HG03159 (cell line): ENCODE results near the gene GP1BB.
"Not testable (repeated sequence)": the region's sequence is repeated elsewhere in the genome, so short reads cannot be mapped to it uniquely, and the experiment has no call there.

Experiments
- ATAC-seq: cut with Tn5 transposase; IDR thresholded peaks from one replicate; pipeline ENCODE4 v1.9.1; 2021; ENCODE audit warnings: mild to moderate bottlenecking, moderate library complexity; ENCODE audit not compliant: unreplicated experiment

GP1BB gene

DNA sequence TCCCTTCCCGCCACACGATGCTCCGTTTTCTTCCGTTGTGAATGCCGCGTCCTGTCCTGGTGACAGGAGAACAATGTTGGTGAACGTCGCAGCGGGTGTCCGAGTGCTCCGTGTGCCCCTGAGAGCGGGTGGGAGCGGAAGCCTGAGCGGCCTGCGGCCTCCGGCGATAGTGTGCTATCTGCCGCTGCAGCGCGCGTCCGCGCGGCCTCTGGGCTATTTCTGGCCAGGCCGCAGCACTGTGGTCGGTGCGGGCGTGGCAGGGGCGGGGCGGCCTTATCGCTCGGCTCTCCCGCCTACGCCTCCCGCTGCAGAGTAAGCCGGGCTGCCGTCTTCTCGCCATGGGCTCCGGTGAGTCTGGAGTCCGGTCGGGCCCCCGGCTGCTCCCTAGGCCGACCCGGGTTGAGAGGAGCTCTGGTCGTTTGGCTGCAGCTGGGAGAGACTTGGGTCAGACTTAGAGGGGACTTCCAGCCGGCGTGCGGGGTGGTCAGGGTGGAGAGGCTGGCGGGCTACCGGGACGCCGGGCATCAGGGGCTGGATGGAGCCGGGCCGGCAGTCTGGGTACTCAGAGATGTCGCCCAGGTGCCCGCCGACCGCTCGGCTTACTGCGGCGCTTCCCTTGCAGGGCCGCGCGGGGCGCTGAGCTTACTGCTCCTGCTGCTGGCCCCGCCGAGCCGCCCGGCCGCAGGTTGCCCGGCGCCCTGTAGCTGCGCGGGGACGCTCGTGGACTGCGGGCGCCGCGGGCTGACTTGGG, at the start of gene GP1BB:
GP1BB (plus strand) TSS at position 308 of the 751 bp plus-strand sequence; CDS start at position 339, 31 bp downstream.
- ATAC-seq, result no peak

DNA sequence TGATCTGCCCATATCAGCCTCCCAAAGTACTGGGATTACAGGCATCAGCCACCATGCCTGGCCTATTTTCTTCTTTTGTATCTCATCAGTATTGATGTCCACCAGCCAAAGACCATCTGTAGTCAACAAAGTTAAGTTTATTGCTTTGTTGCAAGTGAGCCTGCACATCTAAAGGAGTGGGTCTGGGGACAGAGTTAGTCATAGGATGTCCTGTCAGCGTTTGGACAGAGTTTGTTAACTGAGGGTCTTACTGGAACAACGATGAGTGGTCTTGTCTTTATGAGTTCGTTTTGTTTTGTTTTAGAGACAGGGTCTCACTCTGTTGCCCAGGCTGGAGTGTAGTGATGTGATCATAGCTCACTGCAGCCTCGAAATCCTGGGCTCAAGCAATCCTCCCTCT, 49.7 kb upstream of the GP1BB start:
- ATAC-seq, result no peak

DNA sequence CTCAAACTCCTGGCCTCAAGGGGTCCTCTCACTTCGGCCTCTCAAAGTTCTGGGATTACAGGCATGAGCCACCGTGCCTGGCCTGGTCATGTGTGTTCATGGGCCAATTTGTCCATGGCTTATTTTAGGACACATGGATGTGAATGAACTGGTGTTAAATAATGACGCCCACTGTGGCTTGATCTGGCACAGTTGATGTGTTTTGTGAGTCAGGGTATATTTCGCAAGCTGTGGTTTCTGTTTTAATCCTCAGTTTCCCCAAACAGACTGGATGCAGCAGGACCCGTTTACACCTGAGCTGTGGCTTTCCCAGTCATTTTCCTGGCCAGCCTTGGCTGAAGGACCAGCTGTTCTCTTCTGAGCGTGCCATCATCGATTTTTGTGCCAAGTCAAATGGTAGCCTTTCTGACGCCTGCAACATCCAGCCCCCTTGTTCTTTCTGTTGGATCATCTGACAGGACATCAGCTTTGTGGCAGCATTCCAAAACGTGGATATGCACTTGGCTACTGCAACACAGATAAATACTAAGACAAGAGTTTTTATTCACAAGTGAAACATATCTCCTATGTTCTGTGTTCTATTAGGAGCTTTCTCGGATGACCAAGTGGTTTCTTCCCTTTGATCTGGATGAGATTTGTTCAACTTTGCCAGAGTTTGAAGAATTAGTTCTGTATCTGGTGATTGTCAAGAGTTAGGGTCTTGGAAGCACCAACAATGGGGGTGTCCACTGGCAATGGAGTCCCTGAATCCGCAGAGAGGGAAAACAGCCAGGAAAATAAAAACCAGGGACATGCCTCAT, 49.0 kb upstream of the GP1BB start:
- no peak for ATAC-seq

DNA sequence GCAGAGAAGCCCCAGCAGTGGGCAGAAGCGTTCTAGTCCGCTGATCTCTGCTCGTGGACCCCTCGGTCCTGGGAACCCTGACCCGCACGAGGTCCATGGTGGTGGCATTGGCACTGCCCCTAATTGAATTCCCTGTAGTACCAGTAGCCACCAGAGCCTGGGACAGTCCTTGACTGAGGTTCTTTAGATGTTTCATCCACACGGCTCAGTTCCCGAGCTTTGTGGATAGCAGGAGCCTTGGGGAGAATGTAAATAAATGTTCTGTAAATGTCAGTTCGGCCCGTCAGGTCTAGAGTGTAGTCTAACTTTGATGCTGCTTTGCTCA, 48.4 kb upstream of the GP1BB start:
- ATAC-seq, result no peak

DNA sequence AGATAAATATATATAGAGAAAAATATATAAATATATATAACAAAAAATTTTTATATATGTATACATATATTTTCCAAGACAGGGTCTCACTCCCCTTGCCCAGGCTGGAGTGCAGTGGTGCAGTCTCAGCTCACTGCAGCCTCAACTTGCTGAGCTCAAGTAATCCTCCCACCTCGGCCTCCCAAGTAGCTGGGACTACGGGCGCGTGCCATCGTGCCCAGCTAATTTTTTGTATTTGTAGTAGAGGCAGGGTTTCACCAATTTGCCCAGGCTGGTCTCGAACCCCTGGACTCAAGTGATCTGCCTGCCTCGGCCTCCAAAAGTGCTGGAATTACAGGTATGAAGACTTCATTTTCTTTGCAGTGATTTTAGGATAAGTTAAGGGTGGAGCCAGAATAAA, 47.9 kb upstream of the GP1BB start:
- no peak for ATAC-seq

DNA sequence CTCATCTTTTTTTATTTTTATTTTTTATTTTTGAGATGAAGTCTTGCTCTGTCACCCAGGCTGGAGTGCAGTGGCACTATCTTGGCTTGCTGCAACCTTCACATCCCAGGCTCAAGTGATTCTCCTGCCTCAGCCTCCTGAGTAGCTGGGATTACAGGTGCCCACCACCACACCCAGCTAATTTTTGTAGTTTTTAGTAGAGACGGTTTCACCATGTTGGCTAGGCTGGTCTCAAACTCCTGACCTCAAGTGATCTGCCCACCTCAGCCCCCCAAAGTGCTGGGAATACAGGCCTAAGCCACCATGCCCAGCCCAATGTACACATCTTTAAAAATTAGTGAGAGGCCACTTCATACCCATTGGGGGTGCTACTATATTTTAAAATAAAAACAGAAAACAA, 46.9 kb upstream of the GP1BB start:
- ATAC-seq, result not testable (repeated sequence)

DNA sequence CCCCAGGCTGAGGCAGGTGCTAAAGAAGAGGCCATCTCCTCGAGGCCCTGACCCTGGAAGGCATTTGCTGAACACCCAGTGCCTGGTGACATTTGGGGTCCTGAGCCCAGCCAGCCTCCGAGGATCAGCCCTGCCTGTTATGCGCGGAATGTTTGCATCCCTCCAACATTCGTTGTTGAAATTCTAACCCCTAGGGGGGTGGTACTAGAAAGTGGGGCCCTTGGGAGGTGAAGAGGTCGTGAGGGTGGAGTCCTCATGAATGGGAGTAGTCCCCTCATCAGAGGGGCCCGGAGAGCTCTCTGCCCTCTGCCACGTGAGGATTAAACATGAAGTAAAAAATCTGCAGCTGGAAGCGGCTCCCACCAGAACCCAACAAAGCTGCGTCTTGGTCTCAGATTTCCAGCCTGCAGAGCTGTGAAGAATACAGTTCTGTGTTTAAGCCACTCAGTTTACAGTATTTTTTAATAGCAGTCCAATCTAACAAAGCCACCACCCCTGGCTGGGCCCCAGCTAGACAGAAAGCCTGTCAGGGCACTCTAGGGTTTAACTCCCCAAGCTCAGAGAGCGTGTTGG, 44.3 kb upstream of the GP1BB start:
- no peak for ATAC-seq

DNA sequence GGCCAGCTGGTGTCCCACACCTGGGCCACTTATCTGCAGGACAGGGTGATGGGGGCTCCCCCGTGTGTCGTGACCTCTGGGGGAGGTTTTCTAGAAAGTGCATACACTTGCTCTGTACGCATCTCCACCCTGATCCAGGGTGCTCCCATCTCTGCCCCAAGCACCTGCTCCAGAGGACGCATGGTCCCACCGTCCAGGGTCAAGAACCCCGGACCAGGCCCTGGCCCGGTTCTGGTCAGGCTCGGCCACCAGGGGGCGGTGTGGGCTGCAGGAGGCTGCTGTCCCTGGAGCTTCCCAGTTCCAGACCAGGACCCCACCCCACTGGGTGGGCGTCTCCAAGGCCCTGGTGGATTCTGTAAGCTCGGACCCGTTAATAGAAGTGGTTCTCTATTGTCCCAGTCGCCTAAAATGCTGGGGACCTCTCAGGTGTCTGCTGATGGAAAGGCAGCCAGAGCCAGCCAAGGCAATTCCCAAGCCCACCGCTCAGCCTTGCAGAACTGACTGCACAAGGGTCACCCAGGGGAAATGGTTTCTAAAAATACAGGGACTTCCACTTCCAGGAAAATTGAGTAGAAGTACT, 43.7 kb upstream of the GP1BB start:
- no peak for ATAC-seq

DNA sequence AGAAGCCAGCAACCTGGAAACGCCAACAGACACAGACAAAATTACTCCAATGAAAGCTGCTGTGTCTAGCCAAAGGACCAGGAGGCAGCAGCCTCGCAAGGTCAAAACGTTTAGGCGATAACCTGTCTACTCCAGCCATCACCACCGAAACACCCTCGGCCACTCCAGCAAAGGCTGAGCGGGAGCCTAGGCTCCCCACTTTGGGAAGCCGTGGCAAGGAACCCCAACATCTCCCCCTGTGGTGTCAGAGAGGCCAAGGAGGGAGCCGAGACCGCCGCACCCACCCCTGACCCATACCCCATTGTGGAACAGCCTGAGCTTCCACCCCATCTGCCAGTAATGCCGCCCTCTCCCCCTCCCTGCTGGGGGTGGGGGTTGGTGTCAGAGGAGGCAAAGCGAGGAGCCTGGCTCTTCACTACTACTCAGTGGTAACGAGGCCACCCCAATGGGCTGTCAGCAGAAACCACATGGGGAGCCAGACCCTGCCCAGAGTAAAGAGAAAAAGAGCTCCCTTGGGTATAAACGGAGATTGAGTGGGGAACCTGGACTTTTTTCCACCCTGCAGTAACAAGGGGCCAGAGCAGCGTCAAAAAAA, 43.0 kb upstream of the GP1BB start:
- ATAC-seq, result no peak

DNA sequence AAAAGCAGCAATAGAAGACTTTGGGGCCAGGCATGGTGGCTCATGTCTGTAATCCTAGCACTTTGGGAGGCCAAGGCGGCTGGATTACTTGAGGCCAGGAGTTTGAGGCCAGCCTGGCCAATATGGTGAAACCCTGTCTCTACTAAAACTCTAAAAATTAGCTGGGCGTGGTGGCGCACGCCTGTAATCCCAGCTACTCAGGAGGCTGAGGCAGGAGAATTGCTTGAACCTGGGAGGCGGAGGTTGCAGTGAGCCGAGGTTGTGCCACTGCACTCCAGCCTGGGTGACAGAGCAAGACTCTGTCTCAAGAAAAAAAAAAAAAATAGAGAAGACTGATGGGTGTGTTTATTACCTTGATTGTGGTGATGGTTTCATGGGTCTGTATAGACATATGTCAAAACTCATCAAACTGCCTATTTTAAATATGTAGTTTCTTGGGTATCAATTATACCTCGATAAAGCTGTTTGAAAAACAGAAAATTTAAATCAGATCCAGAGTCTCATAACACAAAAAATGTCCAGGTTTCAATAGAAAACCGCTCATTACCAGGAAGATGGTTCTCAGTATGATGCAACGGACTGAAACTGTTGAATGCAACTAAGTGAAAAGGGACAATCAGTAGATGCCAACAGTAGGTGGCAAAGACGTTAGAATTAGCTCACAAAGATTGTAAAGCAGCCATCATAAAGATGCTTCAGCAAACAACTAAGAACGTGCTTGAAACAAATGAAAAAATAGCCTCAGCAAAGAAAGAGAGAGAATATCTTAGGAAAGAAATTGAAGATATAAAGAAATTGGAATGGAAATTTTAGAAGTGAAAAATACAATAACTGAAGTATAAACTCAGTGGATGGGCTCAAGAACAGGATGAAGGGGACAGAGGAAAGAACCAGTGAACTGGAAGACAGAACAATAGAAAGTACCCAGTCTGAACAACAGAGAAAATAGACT, 42.2 kb upstream of the GP1BB start:
- ATAC-seq, result no peak

DNA sequence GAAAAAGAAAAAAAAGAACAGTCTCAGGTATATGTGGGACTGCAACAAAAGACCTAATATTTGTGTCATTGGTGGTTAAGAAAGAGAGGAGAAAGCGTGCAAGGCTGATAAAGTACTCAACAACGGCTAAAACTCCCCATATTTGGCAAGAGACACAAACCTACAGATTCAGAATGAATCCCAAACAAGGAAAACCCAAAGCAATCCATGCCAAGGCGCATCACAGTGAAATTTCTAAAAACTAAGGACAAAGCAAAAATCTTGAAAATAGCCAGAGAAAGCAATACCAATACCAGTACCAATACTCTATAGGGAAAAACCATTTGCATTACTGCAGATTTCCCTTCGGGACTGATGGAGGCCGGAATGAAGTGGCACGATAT, 41.5 kb upstream of the GP1BB start:
- no peak for ATAC-seq

DNA sequence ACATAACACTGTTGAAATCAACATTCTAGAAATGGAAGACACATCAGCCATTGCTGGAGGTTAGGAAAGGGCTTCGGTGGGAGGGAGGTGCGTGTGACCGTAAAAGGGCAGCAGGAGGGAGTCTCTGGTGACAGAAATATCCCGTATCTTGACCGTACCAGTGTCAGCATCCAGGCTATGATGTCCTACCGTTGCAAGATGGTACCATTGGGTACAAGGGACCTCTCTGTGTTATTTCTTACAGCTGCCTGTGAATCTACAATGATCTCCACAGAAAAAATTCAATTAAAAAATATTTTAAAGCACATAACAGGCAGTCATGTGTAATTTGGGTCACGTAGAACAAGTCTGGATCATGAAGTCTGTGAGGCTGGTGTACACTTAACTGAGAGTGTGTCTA, 36.4 kb upstream of the GP1BB start:
- no peak for ATAC-seq

DNA sequence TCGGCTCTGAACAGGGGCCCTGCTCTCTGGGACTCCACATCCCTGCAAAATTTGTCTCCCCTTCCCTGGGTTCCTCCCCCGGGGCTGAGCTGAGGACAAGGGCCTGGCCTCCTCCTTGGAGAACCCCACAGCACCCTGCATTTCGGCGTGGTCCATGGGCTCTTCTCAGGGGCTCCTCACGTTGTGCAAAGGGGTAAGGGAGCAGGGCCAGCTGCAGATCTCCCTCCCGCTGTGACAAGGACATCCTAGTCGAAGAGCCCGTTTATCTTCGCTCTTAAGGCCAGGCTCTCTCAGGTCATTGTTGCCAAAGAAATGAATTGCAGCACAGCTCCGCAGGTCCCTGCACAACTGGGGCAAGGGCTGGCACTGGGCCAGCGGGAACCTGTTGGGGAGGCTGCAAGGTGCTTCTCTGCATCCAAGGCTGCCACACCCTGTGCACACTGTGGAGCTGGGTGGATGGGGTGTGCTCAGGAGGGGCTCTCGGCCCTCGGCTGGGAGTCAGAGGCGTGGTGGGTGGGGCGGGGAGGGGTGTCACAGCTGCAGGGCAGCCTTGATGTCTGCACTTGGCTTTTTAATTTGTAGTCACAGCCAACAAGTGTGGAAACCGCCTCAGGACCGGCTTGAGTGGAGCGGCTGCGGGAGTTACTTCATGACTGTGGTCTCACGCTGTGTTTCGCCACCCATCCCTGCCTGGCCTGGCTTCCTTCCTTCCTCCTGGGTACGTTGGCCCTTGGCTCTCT, 35.6 kb upstream of the GP1BB start:
- no peak for ATAC-seq

DNA sequence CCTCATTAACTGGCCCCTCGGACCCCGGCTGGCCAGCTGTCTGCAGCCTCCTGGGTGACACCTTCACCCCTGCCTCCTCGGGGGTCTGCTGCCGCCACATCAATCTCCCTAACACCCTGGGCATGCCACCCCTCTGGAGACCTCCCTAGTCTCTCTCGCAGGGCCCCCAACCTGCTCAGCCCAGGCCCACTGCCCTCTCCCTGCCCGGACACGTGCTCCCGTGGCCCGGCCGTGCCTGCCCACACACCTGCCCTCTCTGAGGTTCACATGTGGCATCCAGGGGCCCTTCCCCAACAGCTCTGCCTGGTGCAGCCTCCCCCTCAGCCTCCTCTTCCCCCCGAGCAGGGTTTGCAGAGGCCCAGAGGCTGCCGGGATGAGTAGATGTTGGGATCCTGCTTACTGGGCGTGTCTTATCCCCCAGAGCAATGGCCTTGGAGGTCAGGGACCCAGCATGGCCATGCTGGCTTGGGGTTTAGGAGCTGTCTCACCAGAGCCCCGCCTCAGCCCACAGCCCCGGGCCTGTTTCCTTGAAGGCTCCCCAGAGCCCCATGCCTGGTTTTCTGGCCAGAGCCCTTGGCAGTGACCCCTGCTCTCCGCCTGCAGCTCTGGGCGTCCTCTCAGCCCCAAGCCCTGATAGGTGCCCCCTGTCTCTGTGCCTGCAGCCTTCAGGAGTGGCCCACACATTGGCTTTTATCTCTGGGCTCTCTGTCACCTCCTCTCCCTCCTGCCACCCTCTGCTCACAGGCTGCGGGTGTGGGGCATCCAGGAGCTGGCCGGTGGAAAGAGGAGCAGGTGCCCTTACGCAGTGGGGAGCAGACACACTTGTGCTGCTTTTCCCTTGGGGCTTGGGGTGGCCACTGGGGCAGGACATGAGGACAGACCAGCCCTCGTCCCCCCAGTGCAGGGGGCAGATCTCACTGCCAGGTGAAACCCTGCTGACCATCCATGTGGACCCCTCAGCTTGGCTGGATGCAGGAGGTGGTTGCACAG, 34.7 kb upstream of the GP1BB start:
- no peak for ATAC-seq

DNA sequence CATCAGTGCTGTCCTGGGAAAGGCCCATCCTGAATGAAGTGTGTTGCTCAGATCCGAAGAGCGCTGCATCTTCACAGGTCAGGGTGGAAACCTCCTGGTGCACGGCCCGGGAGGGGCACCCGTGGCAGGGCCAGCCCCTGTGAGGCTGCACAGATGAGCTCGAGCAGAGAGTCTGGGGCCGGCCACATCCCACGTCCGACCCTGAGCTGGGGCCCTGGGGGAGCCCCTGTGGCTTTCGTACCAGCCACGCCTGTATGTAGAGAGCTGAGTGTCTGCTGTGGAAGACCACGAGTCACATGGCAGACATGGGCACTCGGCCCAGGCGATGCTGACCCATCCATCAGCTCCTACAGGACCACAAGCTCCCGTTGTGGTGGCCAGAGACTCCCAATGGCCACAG, 33.9 kb upstream of the GP1BB start:
- ATAC-seq, result no peak

DNA sequence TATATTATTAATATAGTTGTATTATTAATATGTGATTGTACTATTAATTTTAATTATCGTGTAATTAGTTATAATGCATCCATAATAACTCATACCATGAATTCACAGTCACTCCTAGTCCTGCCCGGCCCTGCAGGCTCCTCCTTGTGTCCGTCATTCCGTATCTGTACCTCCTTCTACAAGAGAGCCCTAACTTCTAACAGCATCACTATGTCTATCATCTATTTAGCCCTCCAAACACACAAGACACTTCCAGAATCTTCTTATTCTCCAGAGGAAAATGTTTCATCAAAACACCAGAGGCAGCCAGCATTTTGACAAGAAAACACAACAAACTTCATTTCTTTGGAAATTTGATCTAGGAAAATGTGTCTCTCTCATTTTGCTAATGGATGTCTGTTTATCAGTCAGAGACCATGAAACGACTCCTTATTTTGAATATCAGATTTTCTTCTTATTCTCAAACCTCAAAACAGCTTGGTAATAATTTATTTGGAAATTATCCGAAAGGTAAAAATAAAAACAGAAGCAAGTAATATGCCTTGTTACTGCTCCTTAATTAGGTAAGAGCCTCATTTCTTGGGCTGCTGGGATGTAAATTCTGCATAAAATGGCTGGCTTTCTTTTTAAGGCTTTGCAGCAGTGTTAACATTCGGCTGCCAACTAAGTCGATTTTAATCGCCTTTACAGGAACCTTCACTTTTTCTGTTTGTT, 32.2 kb upstream of the GP1BB start:
- ATAC-seq, result no peak

DNA sequence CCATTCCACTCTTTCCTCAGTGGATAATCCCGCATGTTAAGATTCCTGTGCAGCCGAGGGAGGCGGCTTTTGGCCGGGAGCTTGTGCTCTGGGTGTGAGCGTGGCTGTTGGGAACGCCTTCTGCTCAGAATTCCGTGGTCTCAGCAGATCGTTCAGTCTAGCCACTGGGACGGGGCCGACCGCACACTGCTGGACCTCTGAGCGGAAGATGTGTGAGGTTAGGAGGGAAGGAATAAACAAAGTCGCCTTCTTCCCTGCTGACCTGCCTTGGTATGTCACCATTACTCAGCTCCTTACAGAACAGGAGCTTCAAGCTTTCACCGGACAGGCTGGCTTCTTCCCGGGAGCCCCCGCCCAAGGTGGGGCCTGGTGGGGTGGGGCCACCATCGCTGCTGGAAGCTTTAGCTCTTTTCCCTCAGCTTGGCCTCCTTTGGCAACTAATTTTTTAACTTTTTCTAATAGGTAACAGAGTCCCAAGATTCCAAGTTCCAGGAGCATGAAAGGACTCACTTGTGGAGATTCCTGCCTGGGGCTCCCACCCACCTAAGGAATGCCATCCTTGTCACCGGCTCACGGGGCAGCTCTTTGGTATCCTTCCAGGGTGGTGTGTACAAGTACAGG, 31.5 kb upstream of the GP1BB start:
- ATAC-seq, result no peak
